Activated CD4-positive, alpha-beta T cell treated with anti-CD3 and anti-CD28 coated beads, Interleukin-2, amount 50 U/mL, for 4 hours (primary cell): ENCODE data around the gene PDZRN4.
"Not testable (repeated sequence)": the region's sequence is repeated elsewhere in the genome, so short reads cannot be mapped to it uniquely, and the experiment has no call there.

Experiments
- DNase-seq, 2 experiments: peaks; one replicate each; pipeline ENCODE4 v3.0.0-alpha.2; 2020

Gene PDZRN4

DNA sequence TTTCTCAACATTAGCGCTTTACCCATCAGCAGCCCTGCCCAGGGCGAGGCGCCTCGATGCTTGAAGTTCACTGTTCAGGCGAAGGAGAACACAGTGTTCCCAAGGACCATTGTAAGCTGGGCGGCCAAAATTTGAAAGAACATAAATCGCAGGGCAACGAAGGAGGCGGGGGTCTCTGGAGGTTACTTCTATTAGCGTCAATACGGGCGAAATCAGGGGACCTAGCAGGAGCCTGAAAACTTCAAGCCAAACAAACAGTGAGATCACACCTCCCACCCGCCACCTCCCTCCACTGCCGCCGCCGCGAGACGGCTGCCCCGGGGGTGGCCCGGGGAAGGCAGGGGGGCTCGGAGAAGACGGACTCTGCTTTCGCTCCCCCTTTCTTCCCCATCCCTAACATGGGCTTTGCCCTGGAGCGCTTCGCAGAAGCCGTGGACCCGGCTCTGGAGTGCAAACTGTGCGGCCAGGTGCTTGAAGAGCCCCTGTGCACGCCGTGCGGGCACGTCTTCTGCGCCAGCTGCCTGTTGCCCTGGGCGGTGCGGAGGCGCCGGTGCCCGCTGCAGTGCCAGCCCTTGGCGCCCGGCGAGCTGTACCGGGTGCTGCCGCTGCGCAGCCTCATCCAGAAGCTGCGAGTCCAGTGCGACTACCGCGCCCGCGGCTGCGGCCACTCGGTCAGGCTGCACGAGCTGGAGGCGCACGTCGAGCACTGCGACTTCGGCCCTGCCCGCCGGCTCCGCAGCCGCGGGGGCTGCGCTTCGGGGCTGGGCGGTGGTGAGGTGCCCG is at the start of gene PDZRN4:
TSS of gene PDZRN4 (plus strand) at position 263 of the 783 bp plus-strand sequence.
- no peak for DNase-seq

DNA sequence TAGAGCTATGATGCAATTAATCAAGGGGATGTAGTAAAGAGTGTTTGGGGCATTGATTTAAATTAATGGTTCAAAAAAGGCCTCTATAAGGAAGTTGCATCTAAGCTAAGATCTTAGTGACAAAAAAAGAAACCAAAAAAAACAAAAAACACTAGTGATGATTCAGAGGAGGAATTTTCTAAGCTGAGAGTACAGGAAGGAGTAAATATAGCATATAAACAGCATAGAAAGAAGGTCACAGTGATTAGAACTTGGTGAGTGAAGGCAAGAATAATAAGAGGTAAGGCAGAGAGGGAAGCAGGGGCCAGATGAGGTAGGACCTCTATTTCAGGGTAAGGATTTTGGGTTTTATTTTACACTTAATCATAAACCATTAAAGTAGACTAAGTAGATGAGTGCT is 48.0 kb upstream of the PDZRN4 start:
- no peak for DNase-seq

DNA sequence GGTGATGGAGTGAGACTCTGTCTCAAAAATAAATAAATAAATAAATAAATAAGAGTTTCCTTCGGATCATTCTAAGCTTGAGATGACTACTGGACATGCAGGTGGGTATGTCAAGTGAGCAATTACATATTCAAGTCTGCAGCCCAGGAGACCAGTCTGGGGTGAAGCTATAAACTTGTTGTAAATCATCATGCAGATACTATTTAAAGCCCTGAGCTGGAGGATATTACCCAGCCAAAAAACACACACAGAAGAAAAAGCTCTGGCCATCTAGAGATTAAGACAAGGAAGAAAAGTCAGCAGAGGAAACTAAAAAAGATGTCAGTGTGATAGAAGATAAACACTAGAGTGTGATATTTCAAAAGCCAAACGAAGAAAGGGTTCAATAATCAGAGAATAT is 47.0 kb upstream of the PDZRN4 start:
- DNase-seq = no peak

DNA sequence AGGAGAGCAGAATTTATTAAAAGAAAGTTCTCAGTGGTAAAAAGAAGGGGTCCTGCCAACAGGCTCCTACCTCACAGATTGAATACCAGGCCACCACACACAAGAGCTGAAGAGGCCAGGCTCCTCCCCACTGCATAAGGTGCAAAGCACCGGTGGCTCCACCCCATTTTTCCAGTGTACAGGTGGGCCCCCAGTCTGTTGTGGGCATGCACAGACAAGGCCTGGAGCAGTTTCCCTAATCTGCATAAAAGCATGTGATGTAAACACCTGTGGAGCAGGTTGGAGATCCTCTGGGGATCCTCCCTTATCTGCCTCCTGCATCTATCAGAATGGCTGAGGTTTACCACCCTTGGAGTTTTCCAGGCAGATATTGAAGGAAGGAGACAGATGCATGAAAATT is 45.7 kb upstream of the PDZRN4 start:
- DNase-seq = no peak

DNA sequence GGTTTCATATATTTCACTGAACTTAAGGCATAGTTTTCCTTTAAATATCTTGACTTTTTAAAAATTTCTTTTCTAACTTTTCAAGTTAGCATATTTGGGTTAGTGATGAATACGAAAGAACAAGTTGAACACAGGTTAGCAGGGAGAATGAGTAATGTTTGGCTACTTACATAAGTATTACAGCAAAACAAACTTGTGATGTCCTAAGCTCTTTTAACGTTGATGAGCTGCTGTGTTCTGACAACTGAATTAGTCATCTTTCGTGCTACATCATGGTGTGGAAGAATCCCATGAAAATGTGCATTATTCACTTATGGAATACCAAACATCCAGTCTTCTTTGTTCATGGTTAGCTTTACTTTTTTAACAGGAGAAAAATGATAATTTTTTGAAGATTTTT is 36.3 kb upstream of the PDZRN4 start:
- no peak for DNase-seq

- no peak for DNase-seq
Observed at GRCh38 chr12:41162461-41162860, 25.7 kb upstream of the PDZRN4 start.

GRCh38 chr12:41167701-41168100 is 20.4 kb upstream of the PDZRN4 start:
- no peak for DNase-seq

- DNase-seq = no peak
Observed at GRCh38 chr12:41174602-41175001, 13.5 kb upstream of the PDZRN4 start.

- not testable (repeated sequence) for DNase-seq
Observed at GRCh38 chr12:41179507-41179906, 8.6 kb upstream of the PDZRN4 start.

- DNase-seq = no peak
Observed at GRCh38 chr12:41184864-41185263, 3.3 kb upstream of the PDZRN4 start.

GRCh38 chr12:41186026-41186425 is 2.1 kb upstream of the PDZRN4 start:
- no peak for DNase-seq

GRCh38 chr12:41188841-41189394 is 798 bp downstream of the PDZRN4 start:
- DNase-seq = no peak

DNA sequence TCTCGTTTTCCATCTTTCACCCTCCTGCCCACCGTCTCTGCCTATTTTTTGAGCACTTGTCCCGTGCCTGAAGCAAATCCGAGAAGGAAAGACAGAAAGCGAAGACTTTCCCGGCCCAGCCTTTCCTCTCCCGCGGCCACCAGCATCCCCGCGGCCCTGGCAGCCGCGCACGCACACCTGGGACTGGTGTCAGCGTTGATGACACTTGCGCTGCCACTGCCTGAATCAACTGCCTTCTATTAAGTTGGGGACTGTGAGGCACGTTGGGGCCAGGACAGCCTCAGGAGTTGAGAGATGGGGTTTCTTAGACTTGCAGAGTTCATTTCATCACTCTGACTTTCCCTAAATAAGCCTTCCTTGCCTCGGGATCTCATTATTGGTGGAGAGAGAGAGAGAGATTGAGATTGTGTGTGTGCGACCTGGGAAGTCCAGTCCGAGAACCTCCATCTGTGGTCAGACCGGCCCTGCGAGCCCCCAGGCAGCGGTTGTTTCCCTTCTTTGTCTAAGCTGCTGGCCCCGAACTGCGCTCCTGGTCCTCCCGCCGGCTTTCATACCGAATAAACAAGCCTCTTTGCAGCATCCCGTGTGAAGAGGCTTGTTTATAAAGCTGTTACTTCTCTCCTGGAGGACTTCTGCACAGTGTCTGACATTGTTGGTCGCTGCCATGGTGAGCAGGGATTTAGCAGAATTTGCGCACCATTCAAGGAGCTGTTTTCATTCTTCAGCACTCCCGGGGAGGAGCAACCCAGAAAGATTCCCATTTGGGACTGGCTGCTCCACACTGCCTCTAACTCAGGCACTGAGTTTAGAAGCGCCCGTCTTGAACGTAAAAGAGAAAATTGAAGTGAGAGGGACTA is 1.5 kb downstream of the PDZRN4 start:
- no peak for DNase-seq

DNA sequence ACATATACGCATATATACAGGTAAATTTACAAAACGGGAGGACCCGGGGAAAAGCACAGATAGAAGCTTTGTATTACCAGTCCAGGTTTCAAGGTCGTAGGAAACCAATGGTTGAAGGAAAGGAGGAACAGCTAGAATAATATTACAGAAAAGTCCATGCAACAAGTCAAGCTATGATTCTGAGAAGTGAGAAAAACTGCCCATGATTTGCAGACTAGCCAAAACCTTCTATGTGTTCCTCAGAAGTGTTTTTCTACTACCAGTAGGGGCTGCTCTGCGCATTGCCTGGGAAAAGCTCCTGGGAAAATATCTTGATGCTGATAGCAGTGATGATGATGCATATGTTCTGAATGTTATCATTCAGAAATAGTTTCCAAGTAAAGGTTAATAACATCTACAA is 2.2 kb downstream of the PDZRN4 start:
- DNase-seq = no peak

GRCh38 chr12:41191549-41191948 is 3.4 kb downstream of the PDZRN4 start:
- DNase-seq = not testable (repeated sequence)

DNA sequence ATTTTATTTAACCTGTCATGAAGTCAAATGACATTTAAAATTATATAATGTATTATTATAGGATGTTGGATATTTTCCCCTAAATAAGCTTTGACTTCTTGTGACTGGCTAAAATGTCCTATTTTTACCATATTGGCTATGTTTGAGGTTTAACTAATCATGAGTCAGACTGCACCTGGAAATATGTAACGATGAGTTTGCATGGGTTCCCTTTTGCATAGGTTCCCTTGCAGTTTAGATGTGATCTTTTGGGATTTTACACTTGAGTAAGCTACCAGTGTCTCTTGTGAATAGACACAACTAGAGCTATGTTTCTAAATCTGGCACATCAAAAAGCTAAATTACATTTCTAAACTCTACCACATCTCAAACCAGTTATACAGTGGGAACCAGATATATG is 5.2 kb downstream of the PDZRN4 start:
- DNase-seq = no peak

GRCh38 chr12:41202051-41202450 is 13.9 kb downstream of the PDZRN4 start:
- no peak for DNase-seq

- DNase-seq = no peak
Observed at GRCh38 chr12:41205070-41205709, 17.1 kb downstream of the PDZRN4 start.

GRCh38 chr12:41206298-41206697 is 18.2 kb downstream of the PDZRN4 start:
- no peak for DNase-seq

DNA sequence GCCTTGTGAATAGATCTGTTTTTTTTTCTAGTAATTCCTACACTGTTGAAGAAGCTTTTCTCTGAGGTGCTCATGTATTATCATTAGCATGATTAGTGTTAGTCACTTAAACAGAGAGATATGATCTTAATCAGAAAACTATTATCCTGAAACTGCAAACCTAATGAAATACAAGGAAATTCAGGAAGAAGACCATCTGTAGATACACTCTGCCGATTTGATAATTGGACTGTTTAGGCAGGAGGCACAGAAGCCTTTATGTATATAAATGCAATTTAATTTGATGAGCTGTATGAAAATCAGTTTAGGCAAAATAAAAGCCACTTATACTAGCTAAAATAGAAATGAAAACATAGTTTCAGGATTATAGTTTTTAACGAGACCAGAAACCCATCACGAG is 23.3 kb downstream of the PDZRN4 start:
- DNase-seq = no peak

GRCh38 chr12:41212625-41213024 is 24.5 kb downstream of the PDZRN4 start:
- no peak for DNase-seq

DNA sequence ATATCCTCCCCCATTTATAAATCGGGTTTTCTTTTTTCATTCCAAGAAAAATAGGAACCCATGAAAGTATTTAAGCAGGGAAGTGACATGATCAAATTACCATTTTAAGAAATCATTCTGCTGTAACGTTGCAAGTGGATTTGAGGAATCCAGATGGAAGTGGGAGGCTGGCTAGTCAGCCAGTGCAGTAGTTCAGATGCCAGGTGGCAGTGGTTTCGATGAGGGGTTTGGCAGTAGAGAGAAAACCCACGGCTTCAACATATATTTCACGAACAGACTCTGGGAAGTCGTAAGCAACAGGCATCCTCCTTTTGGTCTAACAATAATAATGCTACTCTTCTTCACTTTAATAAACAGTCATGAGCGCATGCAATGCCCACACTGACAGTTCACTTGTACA is 25.0 kb downstream of the PDZRN4 start:
- DNase-seq = no peak

DNA sequence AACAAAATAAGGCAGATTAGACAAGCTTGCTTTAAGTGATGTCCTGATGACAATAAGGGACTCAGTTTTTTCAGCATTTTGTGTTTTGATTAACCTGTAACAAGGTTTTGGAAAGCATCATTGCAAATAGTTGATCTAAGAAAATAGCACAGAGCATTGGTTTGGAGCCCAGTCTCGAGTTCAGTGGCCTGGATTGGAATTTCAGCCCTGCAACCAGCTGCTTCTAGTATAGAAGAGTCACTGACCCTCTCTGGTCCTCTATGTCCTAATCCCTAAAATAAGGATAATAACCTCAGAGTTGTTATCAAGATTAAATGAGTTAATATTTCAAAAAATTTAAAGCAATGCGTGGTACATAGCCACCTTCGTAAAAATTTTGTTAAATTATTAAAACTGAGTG is 25.5 kb downstream of the PDZRN4 start:
- DNase-seq = no peak
